IPS-11a (cell line): Measurements from ENCODE around the gene SULF2.

Source experiments
- H3K4me3 ChIP-seq: one replicate; pipeline ENCODE4 v1.5.1; 2013; ENCODE audit warnings: low read depth, low read length, control low read depth

Gene SULF2

DNA sequence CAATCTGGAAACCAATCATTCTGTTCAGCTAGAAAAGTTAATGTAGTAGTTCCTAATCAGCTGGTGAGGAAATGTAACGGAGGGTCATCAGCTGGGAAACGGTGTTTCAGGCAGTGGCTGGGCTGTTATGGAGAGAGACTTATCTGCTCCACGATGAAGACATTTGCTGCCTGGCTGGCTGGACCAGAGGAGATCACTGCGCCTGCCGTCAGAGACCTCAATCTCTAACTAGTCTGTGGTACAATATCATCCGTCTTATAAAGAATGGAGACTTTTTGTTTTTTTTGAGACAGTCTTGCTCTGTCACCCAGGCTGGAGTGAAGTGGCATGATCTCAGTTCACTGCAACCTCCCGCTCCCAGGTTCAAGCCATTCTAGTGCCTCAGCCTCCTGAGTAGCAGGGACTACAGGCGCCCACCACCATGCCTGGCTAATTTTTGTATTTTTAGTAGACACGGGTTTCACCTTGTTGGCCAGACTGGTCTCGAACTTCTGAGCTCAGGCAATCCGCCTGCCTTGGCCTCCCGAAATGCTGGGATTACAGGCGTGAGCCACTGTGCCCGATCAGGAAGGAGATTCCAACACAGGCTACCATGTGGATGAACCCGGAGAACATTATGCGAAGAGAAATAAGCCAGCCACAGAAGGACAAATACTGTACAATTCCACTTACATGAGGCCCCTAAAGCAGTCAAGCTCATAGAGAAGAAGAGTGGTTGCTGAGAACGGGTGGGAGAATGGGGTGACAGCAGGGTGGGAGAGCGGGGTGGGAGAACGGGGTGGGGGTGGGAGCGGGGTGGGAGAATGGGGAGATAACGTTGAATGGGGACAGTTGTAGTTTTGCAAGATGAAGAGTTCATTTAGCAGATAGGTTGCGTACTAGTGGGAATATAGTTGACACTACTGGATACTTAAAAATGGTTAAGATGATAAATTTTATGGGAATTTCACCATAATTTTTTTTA lies 115.1 kb downstream of the SULF2 start:
- no peak overlapping the region for H3K4me3 ChIP-seq

DNA sequence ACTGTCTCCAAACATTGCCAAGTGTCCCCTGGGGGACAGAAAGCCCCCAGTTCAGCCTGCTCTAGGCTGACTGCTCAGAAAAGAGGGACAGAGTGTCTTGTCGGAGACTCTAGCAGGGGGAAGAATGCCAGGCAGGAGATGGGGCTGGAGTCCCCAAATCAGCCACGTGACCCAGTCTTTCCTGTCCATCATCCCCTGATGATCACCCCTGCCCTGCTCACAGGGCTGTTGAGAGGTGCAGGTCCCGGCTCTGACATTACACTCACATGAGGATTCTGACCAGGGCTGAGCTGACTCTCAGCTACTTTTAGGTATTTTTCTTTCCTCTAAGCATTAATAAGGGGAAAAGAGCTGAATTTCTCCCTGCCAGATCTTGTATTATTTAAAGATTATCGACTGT lies 115.8 kb downstream of the SULF2 start:
- no peak overlapping the region for H3K4me3 ChIP-seq

DNA sequence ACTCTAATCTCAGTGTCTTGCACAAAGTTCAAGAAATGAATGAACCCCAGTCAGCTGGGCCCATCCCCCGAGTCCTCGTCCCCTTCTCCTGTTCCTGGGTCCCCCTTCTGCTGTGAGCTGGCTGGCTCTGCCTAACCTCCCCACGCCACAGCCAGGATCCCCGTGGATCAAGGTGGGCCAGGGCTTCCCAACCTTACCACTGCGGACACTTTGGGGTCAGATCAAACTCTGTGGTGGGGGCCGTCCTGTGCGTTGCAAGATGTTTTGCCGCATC lies 116.2 kb downstream of the SULF2 start:
- H3K4me3 ChIP-seq = no peak overlapping the region

DNA sequence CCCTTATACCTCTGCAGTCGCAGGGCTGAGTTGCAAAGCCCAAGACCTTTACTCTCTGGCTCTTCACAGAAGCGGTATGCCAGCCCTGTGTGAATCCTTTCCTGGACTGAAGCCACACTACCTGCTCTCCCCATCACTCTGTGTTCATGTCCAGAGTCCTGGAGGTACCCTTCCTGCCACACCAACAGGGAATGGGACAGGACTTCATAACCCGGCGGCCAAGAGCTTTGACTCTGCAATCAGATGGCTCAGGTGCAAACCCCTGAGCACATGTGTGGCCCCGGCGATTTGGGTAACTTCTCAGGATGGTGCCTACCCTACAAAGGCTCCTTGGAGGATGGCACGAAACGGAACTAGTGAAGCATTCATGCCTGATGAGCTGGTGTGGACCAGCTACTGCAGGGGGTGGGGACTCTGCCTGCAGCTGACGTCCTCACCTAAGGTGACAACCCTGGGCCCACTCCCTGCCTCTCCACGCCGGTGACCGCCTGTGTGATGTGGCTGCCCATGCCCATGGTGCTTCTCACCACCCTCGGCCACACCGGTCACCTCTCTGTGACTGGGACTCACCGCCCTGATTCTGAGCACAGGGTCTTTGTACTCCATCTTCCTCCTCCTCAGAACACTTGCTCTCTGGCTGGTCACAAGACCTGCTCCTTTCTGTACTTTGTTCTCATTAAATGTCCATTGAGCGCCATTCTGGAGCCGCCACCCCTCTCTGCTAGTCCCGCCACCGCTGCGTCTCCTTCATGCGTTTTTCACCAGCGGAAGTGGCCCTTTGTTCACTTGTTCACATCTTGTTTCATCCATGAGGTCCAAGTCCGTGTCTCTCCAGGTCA lies 116.7 kb downstream of the SULF2 start:
- no peak overlapping the region for H3K4me3 ChIP-seq

DNA sequence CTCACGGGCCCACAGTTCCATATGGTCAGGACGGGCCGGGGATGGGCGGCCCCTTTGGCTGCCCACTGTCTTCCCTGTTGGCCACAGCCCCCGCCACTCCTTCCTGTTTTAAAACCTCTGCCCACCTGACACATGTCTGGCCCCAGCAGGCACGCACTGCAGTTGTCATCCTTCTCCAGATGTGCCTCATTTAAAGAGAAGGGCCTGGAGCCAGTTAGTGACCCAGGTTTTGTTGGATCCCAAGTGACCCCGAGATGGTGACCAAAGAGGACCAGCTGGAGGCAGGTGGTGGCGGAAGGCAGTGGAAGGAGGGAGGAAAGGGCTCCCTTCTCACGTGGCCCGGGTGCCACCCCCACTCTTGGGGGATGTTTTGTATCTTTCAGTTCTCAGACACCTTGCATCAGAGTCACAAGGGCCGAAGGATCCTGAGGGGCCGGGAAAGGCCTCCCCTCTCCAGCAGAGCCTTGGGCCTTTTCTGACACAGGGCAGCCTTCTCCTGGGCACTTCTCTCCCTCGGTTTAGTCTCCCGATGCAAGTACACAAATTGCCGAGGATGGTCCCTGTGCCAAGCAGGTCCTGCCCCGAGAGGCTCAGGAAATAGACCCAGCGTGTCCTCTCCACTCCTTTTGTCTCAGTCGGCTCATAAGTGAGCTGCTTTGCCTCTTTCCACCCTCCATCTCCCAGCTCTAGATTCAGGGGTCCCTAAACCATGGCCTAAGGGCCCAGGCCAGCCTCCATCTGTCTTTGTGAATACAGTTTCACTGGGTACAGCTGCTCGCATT lies 117.6 kb downstream of the SULF2 start:
- H3K4me3 ChIP-seq = no peak overlapping the region

DNA sequence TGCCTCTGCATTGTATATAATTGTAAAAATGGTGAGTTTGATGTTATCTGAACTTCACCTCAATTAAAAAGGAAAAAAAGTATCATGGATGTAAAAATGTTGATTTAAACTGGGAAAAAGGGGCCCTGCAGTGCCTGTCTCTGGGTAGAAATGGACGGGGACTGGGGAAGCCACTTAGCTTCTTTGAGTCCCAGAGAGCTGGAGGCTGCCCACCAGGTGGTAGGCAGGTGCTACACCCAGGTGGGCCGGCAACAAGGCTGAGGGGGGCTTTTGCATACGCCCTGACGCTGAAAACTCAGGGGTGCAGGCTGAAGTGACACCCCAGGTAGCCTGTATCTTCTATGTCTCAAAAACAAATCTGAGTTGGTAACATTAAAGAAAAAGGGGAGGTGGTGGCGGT lies 118.2 kb downstream of the SULF2 start:
- no peak overlapping the region for H3K4me3 ChIP-seq

DNA sequence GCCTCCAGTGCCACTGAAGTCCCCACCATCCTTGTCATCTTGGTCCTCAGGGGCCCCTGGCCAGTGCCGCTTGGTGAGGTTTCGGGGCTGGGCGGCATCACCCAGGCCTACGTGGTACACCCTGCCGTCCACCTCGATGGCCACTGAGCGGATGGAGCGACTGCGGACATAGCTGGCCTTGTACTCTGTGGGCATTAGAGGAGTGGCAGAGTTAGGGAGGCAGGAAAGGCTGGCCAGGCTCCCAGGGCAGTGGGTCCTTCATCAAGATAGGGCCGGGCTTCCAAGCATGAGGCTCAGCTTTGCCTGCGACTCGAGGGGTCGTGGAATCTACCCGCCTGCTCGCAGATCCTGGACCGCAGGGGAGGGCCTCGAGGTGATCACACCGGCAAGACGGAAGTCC lies 119.0 kb downstream of the SULF2 start:
- no peak overlapping the region for H3K4me3 ChIP-seq

DNA sequence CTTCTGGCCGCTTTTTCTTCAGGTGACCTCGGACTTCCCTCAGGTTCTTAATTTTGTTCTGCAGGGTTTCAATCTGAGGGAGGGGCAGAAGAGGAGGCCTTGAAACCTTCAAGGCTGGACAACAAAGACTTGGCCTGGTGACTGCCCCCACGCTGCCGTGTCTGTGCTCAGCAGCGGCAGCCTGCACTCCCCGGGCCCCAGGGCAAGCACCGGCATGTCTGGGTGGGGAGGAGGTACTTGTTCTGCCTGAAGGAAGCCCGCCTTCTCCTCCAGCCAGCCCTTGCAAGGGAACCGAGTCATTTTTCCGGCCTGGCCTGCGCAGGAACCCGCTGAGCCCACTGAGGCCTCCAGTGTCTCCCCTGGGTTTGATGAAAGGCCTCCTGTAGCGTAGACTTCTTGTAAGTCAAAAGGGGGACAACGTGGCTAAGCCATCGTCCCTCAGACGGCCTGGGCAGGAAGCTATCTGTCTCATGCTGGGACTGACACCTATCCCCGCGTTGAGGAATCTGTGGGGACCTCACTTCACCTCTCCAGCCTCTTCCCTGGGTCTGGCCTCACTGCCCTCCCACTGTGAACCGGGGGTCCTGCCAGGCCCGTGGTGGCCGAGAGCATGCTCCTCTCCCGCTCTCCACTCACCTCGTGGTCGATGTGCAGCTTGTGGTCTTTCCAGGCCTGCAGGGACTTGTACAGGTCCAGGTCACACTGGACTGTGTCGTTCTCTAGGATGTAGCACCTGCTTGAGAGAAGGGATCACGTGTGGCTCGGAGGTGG lies 119.9 kb downstream of the SULF2 start:
- H3K4me3 ChIP-seq = no peak overlapping the region

DNA sequence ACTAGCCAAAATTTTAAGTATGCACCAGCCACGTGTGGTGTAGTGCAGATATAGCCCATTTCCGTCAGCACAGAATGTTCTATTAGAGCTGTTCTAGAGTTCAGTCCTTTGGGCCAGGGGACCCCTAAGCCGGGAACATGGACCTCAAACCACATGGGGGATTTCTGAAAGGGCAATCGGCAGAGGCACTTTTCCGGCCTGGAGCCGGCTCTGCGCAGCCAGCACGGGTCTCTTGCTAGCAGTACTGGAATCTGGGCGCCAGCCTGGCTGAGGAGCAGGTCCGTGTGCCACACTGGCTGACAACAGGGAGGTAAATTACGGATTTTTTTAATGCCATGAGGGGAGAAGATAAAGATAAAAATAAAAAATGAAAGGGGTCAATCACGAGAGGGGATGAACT lies 120.5 kb downstream of the SULF2 start:
- no peak overlapping the region for H3K4me3 ChIP-seq

DNA sequence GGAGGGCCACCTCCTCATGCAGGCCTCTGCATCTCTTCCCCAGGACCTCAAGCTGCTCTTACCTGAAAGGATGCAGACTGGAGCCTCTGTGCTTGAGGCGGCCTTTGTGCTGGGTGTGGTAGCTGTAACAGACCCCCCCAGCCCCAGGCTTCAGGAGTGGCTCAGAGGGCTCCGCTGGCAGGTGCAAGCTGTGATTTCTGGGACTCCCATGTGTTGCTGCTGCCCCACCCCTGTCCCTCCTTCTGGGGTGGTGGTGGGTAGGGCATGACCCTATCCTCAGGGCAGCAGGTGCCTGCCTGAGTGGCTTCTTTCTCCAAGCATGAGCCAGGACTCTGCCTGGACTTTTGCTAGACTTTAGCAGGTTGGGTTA lies 121.2 kb downstream of the SULF2 start:
- H3K4me3 ChIP-seq = no peak overlapping the region

DNA sequence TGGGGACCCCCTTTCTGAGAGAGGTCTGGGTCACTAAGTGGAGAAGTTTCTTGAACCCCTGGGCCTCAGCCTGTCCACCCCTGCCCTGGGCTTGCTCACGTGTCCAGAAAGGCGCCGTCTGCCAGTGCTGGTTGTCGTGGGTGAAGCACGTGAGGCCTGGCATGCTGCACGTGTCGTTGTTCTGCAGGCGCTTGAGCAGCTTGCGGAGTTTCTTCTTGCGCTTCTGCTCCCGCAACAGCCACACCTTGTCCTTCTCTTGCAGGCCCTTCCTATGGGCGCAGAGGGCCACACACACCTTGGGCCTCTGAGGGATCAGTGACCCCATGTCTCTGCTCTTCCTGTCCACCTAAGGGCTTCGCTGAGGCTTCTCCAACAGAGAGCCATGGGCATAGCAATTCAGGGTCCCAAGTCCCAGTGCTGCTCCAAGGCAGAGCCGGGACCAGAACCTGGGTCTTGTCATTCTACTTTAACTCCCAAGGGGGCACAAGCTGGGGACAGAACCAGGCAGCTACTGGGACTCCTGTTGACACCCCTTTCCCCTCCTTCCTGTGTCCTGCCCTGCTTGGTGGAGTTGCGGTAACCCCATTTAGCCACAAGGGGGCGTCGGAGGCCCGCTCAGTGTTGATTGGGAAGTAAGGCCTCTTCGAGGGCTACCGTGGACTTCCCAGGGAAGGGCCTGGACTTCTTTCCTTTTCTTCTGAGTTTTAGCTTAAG lies 121.8 kb downstream of the SULF2 start:
- H3K4me3 ChIP-seq = no peak overlapping the region

DNA sequence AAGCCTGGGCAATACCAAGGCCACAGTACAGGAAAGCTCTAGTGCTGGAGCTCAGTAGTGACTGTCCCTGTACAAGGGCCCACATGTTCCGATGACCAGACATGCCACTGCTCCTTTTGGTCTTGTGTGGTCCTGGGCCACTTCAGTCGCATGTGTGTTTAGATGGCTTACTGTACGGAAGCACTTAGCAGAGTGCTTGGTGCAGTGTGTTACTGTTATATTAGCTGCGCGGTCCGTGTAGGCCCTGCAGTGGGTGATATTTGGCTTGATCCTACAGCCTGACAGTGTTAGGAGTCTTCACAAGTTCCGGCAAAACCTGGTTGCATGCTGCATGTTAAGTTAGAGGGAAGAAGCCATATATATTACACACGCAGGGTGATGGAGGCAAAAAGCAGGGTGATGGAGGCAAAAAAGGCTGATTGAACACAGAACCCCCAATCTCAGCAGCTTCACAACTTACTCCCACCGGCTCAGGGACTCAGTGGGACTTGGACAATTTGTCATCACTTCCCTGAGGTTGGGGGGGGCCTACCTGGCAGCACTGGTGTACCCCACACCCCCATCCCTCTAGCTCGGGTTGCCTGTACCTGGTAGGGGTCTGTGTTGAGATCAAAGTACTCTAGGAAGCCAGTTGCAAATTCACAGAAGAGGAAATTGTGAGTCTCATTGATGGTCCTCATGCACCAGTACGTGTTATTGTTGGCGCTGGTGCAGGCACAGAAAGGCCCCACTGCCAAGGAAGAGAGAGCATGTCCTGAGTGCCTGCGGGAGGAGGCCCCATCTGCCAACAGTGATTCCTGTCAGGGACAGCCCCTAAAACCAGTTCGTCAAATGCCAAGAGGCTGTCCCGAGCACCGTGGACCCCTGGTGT lies 122.6 kb downstream of the SULF2 start:
- H3K4me3 ChIP-seq = no peak overlapping the region

DNA sequence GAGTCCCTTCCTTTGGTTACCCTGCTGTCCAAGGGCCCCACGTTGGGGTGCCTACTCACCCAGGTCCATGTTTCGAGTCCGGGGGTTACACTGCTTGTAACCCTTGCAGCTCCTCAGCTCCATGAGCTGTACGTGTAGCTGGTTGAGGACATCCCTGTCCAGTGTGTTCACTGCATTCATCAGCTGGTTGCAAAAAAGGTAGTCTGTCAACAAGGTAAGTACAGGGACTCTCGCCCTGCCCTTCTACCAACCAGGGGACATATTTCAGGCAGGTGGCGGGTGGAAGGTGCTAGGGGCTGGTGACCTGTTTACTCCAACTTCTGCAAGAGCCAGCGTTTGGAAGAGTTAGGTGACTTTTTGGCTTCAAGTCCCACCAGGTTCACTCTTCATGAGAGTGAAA lies 123.6 kb downstream of the SULF2 start:
- no peak overlapping the region for H3K4me3 ChIP-seq

DNA sequence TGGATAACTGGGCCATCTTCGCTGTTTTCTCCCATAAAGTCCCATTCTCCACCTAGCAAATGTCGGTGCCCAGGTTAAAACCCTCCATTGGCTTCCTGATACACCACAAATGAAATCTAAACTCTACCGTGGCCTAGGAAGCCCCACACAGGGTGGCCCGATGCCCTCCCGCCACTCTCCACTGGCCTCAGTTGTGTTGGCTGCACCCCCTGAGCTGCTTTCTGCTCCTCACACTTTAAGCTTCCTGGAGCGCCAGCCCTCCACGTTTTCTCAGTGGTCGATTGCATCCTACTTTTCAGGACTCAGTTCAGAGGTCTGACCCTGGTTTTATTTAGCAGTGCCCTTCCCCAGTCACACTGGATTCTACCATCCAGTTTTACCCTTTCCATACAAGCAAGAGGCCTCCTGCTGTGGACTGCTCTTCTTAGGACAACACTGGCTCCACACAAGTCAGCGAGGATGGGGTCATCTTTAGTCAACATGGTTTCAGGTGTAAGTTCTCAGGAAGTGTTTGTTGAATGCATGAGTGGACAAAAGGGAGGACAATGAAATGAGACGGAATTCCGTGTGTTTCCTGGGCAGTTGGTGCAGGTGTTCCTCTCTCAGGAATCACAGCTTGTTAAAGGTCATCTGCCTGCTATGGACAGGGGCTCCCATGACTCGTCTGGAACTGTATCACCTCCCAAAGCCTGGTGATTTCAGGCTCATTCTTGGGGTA lies 124.1 kb downstream of the SULF2 start:
- H3K4me3 ChIP-seq = no peak overlapping the region

DNA sequence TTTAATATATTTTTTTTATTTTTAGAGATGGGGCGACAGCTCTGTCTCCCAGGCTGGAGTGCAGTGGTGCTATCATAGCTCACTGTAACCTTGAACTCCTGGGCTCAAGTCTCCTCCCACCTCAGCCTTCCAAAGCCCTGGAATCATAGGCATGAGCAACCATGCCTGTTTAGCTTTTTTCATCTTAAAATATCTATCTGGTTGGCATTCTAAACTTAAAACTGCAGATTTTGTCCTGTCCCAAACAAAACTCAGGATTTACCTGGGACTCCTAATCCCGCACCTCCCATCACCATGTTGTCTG lies 124.7 kb downstream of the SULF2 start:
- no peak overlapping the region for H3K4me3 ChIP-seq

DNA sequence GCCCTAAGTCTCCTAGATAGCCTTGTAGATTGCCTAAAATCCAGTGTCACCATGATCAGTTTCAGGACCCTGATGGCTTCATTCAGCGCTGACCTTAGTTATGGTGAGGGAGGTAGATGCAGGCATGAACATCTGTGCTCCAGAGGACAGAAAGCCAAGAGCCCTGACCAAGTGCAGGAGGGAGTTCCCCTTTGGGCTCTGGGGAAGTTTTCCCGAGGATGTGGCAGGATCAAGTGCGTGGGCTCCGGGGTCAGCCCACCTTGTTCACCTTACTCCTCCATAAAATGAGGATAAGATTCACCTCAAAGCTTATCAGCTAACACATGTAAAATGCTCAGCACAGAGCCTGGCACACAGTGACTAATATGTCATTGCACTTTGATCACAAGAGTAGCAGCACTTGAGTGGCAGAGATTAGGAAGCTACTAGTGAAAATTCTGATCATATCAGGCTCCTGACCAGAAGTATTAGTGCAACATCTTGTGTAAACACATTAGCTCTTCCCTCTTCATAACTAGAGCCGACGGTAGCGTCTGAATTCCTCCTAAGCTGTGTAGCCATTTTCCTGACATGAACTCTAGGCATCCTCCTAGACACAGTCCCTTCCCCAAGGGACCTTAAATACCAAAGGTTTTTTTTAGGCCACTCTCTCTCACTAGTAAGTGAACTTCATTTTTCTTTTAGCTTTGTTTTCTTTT lies 125.2 kb downstream of the SULF2 start:
- no peak overlapping the region for H3K4me3 ChIP-seq

DNA sequence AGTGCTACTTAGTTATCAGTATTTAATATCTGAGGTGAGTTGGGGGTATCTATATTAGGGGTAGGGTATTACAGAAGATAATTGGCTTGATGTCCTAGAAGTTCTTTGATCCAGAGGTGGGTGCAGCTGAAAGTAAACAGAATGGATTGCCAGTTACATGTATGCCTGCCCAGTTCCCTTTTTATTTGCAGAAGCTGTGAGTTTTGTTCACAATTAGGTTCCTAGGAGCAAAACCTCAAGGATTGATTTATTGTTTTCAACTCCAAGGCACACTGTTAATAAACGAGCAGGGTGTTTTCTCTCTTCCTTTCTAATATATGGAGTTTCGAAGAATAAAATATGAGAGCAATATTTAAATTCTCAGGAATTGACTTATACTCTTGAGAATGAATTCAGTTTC lies 129.0 kb downstream of the SULF2 start:
- H3K4me3 ChIP-seq = no peak overlapping the region

DNA sequence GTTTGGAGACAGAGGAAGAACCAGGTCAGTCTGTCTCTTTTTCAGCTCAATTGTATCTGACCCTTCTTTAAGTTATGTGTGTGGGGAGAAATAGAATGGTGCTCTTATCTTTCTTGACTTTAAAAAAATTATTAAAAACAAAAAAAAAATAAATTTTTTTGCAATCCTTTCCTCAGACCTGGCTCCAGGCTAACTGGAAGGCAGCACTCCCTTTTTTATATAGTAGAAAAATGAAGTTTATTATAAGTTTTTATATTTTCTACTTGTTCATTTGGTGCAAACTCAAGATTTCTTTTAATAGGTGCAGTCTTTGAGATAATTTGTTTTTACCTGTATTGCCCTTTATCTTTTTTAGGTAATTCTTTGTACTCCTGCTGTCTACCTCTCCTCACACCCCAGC lies 129.6 kb downstream of the SULF2 start:
- no peak overlapping the region for H3K4me3 ChIP-seq
